NCI-H526 (cell line): Measurements from ENCODE around the gene AKAP12.

Experiments used
- DNase-seq, 2 experiments: peaks; one replicate each; lab custom pipeline; 2025; lab: John Stamatoyannopoulos, UW

AKAP12 gene

GRCh38 chr6:151233731-151234130 is 6.0 kb upstream of the AKAP12 start:
- no peak for DNase-seq

- DNase-seq: no peak
Measured at GRCh38 chr6:151236668-151237401, 2.9 kb upstream of the AKAP12 start.

- peak in 1 of 2 experiments; percentile 72 for DNase-seq
Measured at GRCh38 chr6:151240036-151240685, 394 bp downstream of the AKAP12 start.

GRCh38 chr6:151240791-151241642 is 1.2 kb downstream of the AKAP12 start:
- peak; percentile 20 to 76 for DNase-seq

- DNase-seq: no peak
Measured at GRCh38 chr6:151241853-151242252, 2.1 kb downstream of the AKAP12 start.

GRCh38 chr6:151242420-151242861 is 2.7 kb downstream of the AKAP12 start:
- no peak for DNase-seq

- no peak for DNase-seq
Measured at GRCh38 chr6:151243481-151243880, 3.7 kb downstream of the AKAP12 start.

GRCh38 chr6:151247490-151247889 is 7.7 kb downstream of the AKAP12 start:
- no peak for DNase-seq

- DNase-seq: no peak
Measured at GRCh38 chr6:151248295-151248694, 8.5 kb downstream of the AKAP12 start.

- DNase-seq: no peak
Measured at GRCh38 chr6:151252634-151253033, 12.9 kb downstream of the AKAP12 start.

- no peak for DNase-seq
Measured at GRCh38 chr6:151254451-151255081, 14.8 kb downstream of the AKAP12 start.

GRCh38 chr6:151255811-151256210 is 16.0 kb downstream of the AKAP12 start:
- DNase-seq: no peak

GRCh38 chr6:151257985-151258445 is 18.2 kb downstream of the AKAP12 start:
- no peak for DNase-seq

- DNase-seq: no peak
Measured at GRCh38 chr6:151260205-151260604, 20.4 kb downstream of the AKAP12 start.

- DNase-seq: no peak
Measured at GRCh38 chr6:151263035-151263434, 23.3 kb downstream of the AKAP12 start.

- no peak for DNase-seq
Measured at GRCh38 chr6:151263967-151264366, 24.2 kb downstream of the AKAP12 start.

GRCh38 chr6:151265282-151265681 is 25.5 kb downstream of the AKAP12 start:
- no peak for DNase-seq

GRCh38 chr6:151269321-151269995 is 29.7 kb downstream of the AKAP12 start:
- no peak for DNase-seq

- DNase-seq: no peak
Measured at GRCh38 chr6:151275121-151275520, 35.4 kb downstream of the AKAP12 start.

- DNase-seq: no peak
Measured at GRCh38 chr6:151275566-151275965, 35.8 kb downstream of the AKAP12 start.

GRCh38 chr6:151276112-151276740 is 36.5 kb downstream of the AKAP12 start:
- DNase-seq: no peak
